Measurements from ENCODE around the gene CDC25A. TPM values are rescaled to one million over a fixed set of nuclear protein-coding genes. Genes with fewer than 3 reads are reported as not detected.

Gene CDC25A
- total and polyA plus RNA-seq, 2 of the 8 experiments (the other 6 are each of a cell fraction or from before 2014, with no cell fraction given), result 20.7 to 62.1 TPM

GRCh38 chr3:48123346-48123745 is 64.9 kb downstream of the CDC25A start:
- Histone ChIP-seq H3K9ac (replicated peaks in 1 of 4; ENCODE audit: extremely low read depth in 1 of 4, low read depth in 3 of 4, low read length in 3 of 4) (no peak overlapping the region), H3K9me3 (ENCODE audit: insufficient read depth in 2 of 2, low read depth in 1 of 2, low read length in 1 of 2) (no peaks in the 10 kb centered on the region), H2BK15ac (ENCODE audit: low read length) (no peak overlapping the region), H2BK12ac (ENCODE audit: low read depth, low read length) (no peak overlapping the region), H2BK120ac (replicated peaks; ENCODE audit: low read depth, low read length) (no peak overlapping the region), H3K4ac (replicated peaks; ENCODE audit: insufficient read length, low read depth, low read length) (no peak overlapping the region), H3K4me2 (ENCODE audit: insufficient read depth in 1 of 2, low read depth in 2 of 2, low read length in 2 of 2) (no peak overlapping the region), H3K27ac (ENCODE audit: low read depth, low read length) (no peak overlapping the region), H3K56ac (replicated peaks; ENCODE audit: insufficient read length, low read depth, low read length) (no peak overlapping the region), H2BK5ac (ENCODE audit: low read depth, low read length) (no peak overlapping the region), H2BK20ac (ENCODE audit: low read length) (no peak overlapping the region), H3K27me3 (replicated peaks in 1 of 4; ENCODE audit: control insufficient read depth in 3 of 4, extremely low read depth in 1 of 4, insufficient read depth in 3 of 4, low read length in 3 of 4) (no peaks in the 10 kb centered on the region), H3K14ac (ENCODE audit: insufficient read length) (no peak overlapping the region), H3K23ac (ENCODE audit: insufficient read length) (no peak overlapping the region), H2AFZ (ENCODE audit: low read length) (no peak overlapping the region), H4K5ac (ENCODE audit: insufficient read length, low read depth, low read length) (no peak overlapping the region), H2AK5ac (ENCODE audit: low read depth, low read length) (no peak overlapping the region), H4K91ac (replicated peaks; ENCODE audit: insufficient read length, low read length) (no peak overlapping the region), H4K20me1 (replicated peaks in 1 of 2; ENCODE audit: control insufficient read depth in 1 of 2, insufficient read depth in 2 of 2, low read length in 2 of 2) (no peaks in the 10 kb centered on the region), H3K4me1 (replicated peaks in 1 of 4; ENCODE audit: control insufficient read depth in 3 of 4, insufficient read depth in 4 of 4, low read length in 3 of 4) (peaks cover 0 to 5% (median 1%) of the 10 kb centered on the region in 4 experiments; a peak in 4 of 7 replicates), H3K18ac (ENCODE audit: extremely low read depth, low read length) (no peak overlapping the region), H3K79me1 (ENCODE audit: low read depth, low read length) (no peaks in the 10 kb centered on the region), H3K4me3 (ENCODE audit: extremely low read depth in 1 of 4, insufficient read depth in 2 of 4, low read depth in 3 of 4, low read length in 4 of 4) (no peak overlapping the region), H3K79me2 (ENCODE audit: control insufficient read depth in 1 of 2, insufficient read depth in 2 of 2, low read length in 2 of 2) (no peaks in the 10 kb centered on the region), H3K23me2 (ENCODE audit: low read depth, low read length) (peaks cover 2% of the 10 kb centered on the region; the same call in 1 of the 2 replicates), H3K36me3 (ENCODE audit: control insufficient read depth in 2 of 4, insufficient read depth in 4 of 4, low read length in 3 of 4) (no peaks in the 10 kb centered on the region), H4K8ac (ENCODE audit: extremely low read depth, insufficient read depth, low read length) (no peak overlapping the region)
- 91% methylated on average over 6 of the region's 6 CpGs; no CpG with 5 or more reads in 1 of the 2 experiments for WGBS, 2 experiments (ENCODE audit: extremely low coverage in 1 of 2, insufficient coverage in 1 of 2, insufficient read length in 1 of 2, insufficient replicate concordance in 2 of 2, low coverage in 1 of 2, low lambda C conversion rate in 2 of 2, missing lambda C conversion rate in 1 of 2)
- ChIA-PET CTCF (ENCODE audit: partially characterized antibody) (interaction anchor here (0.6 to 3.0 kb wide), 7 partner anchors 8 to 149 kb away, joined by 3 to 10 read pairs (median 3); no protein-coding TSS in a partner anchor), POLR2A (ENCODE audit: partially characterized antibody) (interaction anchor here (0.6 to 3.4 kb wide), 4 partner anchors 9 to 34 kb away, joined by 3 to 11 read pairs (median 4); no protein-coding TSS in a partner anchor)
- DNase-seq (ENCODE audit: low read depth in 1 of 2, low spot score in 2 of 2), result no peak
- no peak for FAIRE-seq
- no peak for TF ChIP-seq SUZ12 (IDR thresholded peaks at IDR 0.05; ENCODE audit: low read length)

All from H1 (cell line).